Osteocyte (in vitro differentiated cells): Measurements from ENCODE around the gene NCKAP1. TPM values are rescaled to one million over a fixed set of nuclear protein-coding genes. Genes with fewer than 3 reads are reported as not detected.
"Not testable (repeated sequence)": the region's sequence is repeated elsewhere in the genome, so short reads cannot be mapped to it uniquely, and the experiment has no call there.

Experiments
- DNase-seq: peaks from one replicate; pipeline ENCODE4 v3.0.0; 2021; ENCODE audit warnings: mixed read lengths; ENCODE audit not compliant: unreplicated experiment; ENCODE audit errors: extremely low spot score
- H3K27ac Mint-ChIP-seq: one replicate; pipeline ENCODE4 v1.8.0; 2021; ENCODE audit warnings: mild to moderate bottlenecking, mixed read lengths; ENCODE audit not compliant: unreplicated experiment
- H3K27me3 Mint-ChIP-seq: one replicate; pipeline ENCODE4 v1.8.0; 2021; ENCODE audit warnings: mixed read lengths; ENCODE audit not compliant: unreplicated experiment
- H3K36me3 Mint-ChIP-seq: one replicate; pipeline ENCODE4 v1.8.0; 2021; ENCODE audit warnings: mixed read lengths; ENCODE audit not compliant: unreplicated experiment
- H3K4me1 Mint-ChIP-seq: one replicate; pipeline ENCODE4 v1.8.0; 2021; ENCODE audit warnings: mixed read lengths; ENCODE audit not compliant: unreplicated experiment
- H3K4me3 Mint-ChIP-seq: one replicate; pipeline ENCODE4 v1.8.0; 2021; ENCODE audit warnings: mild to moderate bottlenecking, moderate library complexity, mixed read lengths; ENCODE audit not compliant: unreplicated experiment
- H3K9me3 Mint-ChIP-seq: one replicate; pipeline ENCODE4 v1.8.0; 2021; ENCODE audit warnings: mixed read lengths; ENCODE audit not compliant: unreplicated experiment
- CTCF ChIP-seq: fragments of 200-600 bp; sonication (generic); IDR thresholded peaks from 2 replicates; pipeline ENCODE4 v1.5.0; 2021; ENCODE audit warnings: antibody characterized with exemption, mild to moderate bottlenecking, moderate library complexity
- total RNA-seq: library from RNA; stranded (reverse); gene quantifications from 2 replicates; pipeline ENCODE4 v1.2.1, GENCODE V29; 2021

The NCKAP1 gene
- total RNA-seq, 1 donor from 2014 or later: 165 TPM

DNA sequence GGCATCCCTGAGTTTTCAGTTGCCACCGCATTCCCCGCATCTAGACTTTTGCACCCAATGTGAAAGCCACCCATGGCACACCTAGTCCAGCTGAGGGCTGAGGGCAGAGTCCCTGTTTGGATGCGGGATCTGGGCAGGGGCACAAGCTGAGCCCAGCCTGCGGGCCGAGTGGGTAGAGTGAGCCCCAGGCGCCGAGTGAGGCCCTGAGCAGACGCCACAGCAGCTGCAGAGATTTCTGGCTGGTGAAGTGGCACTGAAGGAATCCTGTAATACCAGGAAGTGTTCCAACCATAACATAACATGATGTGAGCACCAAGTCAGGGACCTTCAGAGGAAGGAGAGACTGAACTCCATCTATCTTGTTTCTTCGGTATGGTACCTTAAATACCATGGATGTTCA, 144.1 kb downstream of the NCKAP1 start:
- H3K36me3 Mint-ChIP-seq: no peaks in the 10 kb centered on the region
- no peaks in the 10 kb centered on the region for H3K27me3 Mint-ChIP-seq
- no peak overlapping the region for H3K4me3 Mint-ChIP-seq
- H3K9me3 Mint-ChIP-seq: no peaks in the 10 kb centered on the region
- H3K27ac Mint-ChIP-seq: peak overlapping the region; percentile 12
- no peak for DNase-seq
- TF ChIP-seq CTCF: peak; percentile 17
- H3K4me1 Mint-ChIP-seq: peaks cover 19% of the 10 kb centered on the region

DNA sequence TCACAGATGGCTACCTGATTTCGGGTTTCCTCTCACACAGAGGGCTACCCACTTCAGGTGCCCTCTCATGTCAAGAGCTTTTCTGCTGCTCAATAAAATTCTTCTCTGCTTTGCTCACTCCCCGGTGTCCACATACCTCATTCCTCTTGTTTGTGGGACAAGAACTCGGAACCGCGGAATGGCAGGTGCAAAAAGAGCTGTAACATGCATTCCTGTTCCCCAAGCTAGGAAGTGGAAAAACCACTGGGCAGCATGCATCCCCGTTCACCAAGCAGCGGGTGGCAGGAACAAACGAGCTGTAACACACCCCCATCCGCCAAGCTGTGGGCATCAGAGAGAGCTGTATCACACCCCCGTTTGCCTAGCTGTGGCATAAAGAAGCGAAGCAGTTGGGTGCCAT, 144.6 kb downstream of the NCKAP1 start:
- H3K4me1 Mint-ChIP-seq: peaks cover 19% of the 10 kb centered on the region
- no peak for DNase-seq
- no peaks in the 10 kb centered on the region for H3K27me3 Mint-ChIP-seq
- H3K36me3 Mint-ChIP-seq: no peaks in the 10 kb centered on the region
- H3K4me3 Mint-ChIP-seq: no peak overlapping the region
- H3K9me3 Mint-ChIP-seq: no peaks in the 10 kb centered on the region
- no peak overlapping the region for H3K27ac Mint-ChIP-seq
- TF ChIP-seq CTCF: no peak

DNA sequence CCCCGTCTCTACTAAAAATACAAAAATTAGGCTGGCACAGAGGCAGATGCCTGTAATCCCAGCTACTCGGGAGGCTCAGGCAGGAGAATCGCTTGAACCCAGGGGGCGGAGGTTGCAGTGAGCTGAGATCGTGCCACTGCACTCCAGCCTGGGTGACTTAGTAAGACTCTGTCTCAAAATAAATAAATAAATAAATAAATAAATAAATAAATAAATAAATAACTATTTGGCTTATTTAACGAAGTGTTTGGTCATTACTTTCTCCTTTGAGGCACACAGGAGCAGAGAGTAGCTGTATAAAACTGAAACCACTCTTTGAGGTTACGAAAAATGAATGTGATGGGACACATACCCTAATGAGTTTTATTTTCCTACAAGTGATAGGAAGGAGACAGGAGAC, 145.2 kb downstream of the NCKAP1 start:
- H3K4me1 Mint-ChIP-seq: peaks cover 21% of the 10 kb centered on the region
- H3K27me3 Mint-ChIP-seq, H3K27ac Mint-ChIP-seq, H3K9me3 Mint-ChIP-seq, DNase-seq, H3K4me3 Mint-ChIP-seq, H3K36me3 Mint-ChIP-seq: not testable (repeated sequence)

- DNase-seq: no peak
- Mint-ChIP-seq H3K9me3 (peaks cover under 1% of the 10 kb centered on the region), H3K4me3 (no peak overlapping the region), H3K27me3 (no peaks in the 10 kb centered on the region), H3K36me3 (no peaks in the 10 kb centered on the region), H3K27ac (no peak overlapping the region), H3K4me1 (peaks cover 29% of the 10 kb centered on the region)
- TF ChIP-seq CTCF: no peak
These were observed 146.6 kb downstream of the NCKAP1 start for GRCh38 chr2:182891611-182892010.

- Mint-ChIP-seq H3K27ac (no peak overlapping the region), H3K27me3 (no peaks in the 10 kb centered on the region), H3K36me3 (no peaks in the 10 kb centered on the region), H3K4me3 (no peak overlapping the region), H3K9me3 (peaks cover 5% of the 10 kb centered on the region), H3K4me1 (peaks cover 35% of the 10 kb centered on the region)
- TF ChIP-seq CTCF: no peak
- DNase-seq: no peak
These were observed 147.4 kb downstream of the NCKAP1 start for GRCh38 chr2:182890773-182891378.

DNA sequence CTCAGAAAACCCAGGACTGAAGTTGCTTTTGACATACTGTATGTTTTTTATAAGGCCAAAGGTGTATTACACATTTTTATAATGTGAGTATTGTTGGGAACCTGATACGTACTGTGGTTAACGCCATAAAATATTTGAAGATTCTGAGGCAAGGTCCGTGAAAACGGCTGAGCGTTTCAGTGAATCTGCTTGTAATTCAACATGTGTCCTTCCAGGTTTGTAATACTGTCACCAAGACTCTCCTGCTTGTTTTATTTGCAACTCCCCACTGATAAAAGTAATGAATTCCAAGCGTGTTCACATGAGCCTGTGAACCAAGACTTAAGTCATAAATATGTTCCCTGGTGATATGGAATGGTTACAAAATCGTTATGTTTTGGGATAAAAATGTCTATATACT, 148.0 kb downstream of the NCKAP1 start:
- Mint-ChIP-seq H3K9me3 (peaks cover 5% of the 10 kb centered on the region), H3K4me1 (peaks cover 35% of the 10 kb centered on the region), H3K4me3 (no peak overlapping the region), H3K27ac (no peak overlapping the region), H3K36me3 (no peaks in the 10 kb centered on the region), H3K27me3 (no peaks in the 10 kb centered on the region)
- no peak for DNase-seq
- TF ChIP-seq CTCF: no peak
